Neural cell (in vitro differentiated cells): ENCODE results near the gene SPDYE4. TPM values are rescaled to one million over a fixed set of nuclear protein-coding genes. Genes with fewer than 3 reads are reported as not detected.

ENCODE experiments used
- H2AFZ ChIP-seq: fragments of 200-600, 300-800 bp; sonication (generic), shearing (Covaris generic); 2 replicates; pipeline ENCODE4 v1.6.0; 2014; ENCODE audit warnings: low read depth, mild to moderate bottlenecking, antibody characterized with exemption, low read length, moderate library complexity
- H3F3A ChIP-seq: fragments of 200-600 bp; shearing (Covaris generic); 2 replicates; pipeline ENCODE4 v1.6.1; 2016; ENCODE audit warnings: mild to moderate bottlenecking, moderate library complexity, mixed read lengths, antibody characterized with exemption, low read length; ENCODE audit not compliant: insufficient read depth, poor library complexity, severe bottlenecking
- H3K27ac ChIP-seq: fragments of 200-600, 300-800 bp; sonication (generic), shearing (Covaris generic); 2 replicates; pipeline ENCODE4 v1.5.1; 2014; ENCODE audit warnings: mild to moderate bottlenecking, low read length, moderate library complexity
- H3K27me3 ChIP-seq: fragments of 300-800, 200-600 bp; sonication (generic), shearing (Covaris generic); 2 replicates; pipeline ENCODE4 v1.6.0; 2014; ENCODE audit warnings: mild to moderate bottlenecking, low read depth, low read length, moderate library complexity; ENCODE audit not compliant: insufficient read depth
- H3K36me3 ChIP-seq: fragments of 300-800, 200-600 bp; sonication (generic), shearing (Covaris generic); 2 replicates; pipeline ENCODE4 v1.5.1; 2014; ENCODE audit warnings: mild to moderate bottlenecking, antibody characterized with exemption, low read length, moderate library complexity; ENCODE audit not compliant: insufficient read depth
- H3K4me2 ChIP-seq: fragments of 300-800, 200-600 bp; sonication (generic), shearing (Covaris generic); 2 replicates; pipeline ENCODE4 v1.6.0; 2014; ENCODE audit warnings: mild to moderate bottlenecking, low read length
- H3K4me3 ChIP-seq: fragments of 300-800, 200-600 bp; sonication (generic), shearing (Covaris generic); 2 replicates; pipeline ENCODE4 v1.5.1; 2014; ENCODE audit warnings: mild to moderate bottlenecking, low read length, moderate library complexity
- H3K79me2 ChIP-seq: fragments of 200-600 bp; shearing (Covaris generic); replicated peaks from 2 replicates; pipeline ENCODE4 v1.6.0; 2014; ENCODE audit warnings: mild to moderate bottlenecking, low read length, moderate library complexity; ENCODE audit not compliant: insufficient read depth
- H3K9ac ChIP-seq: fragments of 300-800, 200-600 bp; sonication (generic), shearing (Covaris generic); 2 replicates; pipeline ENCODE4 v1.6.1; 2016; ENCODE audit warnings: mild to moderate bottlenecking, low read length, mixed read lengths
- H3K9me2 ChIP-seq: fragments of 200-600 bp; shearing (Covaris generic); 2 replicates; pipeline ENCODE4 v1.6.1; 2016; ENCODE audit warnings: mild to moderate bottlenecking, low read length, mixed read lengths; ENCODE audit not compliant: insufficient read depth
- H3K9me3 ChIP-seq: fragments of 200-600, 300-800 bp; sonication (generic), shearing (Covaris generic); 2 replicates; pipeline ENCODE4 v1.6.1; 2016; ENCODE audit warnings: mild to moderate bottlenecking, mixed run types, low read length, moderate library complexity, mixed read lengths
- H4K20me1 ChIP-seq: fragments of 200-600 bp; shearing (Covaris generic); 2 replicates; pipeline ENCODE4 v1.6.1; 2016; ENCODE audit warnings: mild to moderate bottlenecking, mixed run types; ENCODE audit not compliant: insufficient read depth
- CTCF ChIP-seq: fragments of 450-650 bp; IDR thresholded peaks from 2 replicates; pipeline ENCODE4 v1.5.1; 2014; ENCODE audit warnings: antibody characterized with exemption, mild to moderate bottlenecking, moderate library complexity; ENCODE audit not compliant: poor library complexity, severe bottlenecking
- EP300 ChIP-seq: fragments of 450-650 bp; conservative IDR thresholded peaks from 2 replicates; pipeline ENCODE4 v1.6.1; 2014; ENCODE audit warnings: antibody characterized with exemption, mild to moderate bottlenecking, moderate library complexity; ENCODE audit not compliant: poor library complexity, severe bottlenecking
- EZH2 ChIP-seq: fragments of 200-600, 300-800 bp; shearing (Covaris generic), sonication (generic); IDR thresholded peaks from 2 replicates; pipeline ENCODE4 v1.6.1; 2014; ENCODE audit warnings: antibody characterized with exemption, low read length, borderline replicate concordance, mild to moderate bottlenecking; ENCODE audit not compliant: insufficient read depth, poor library complexity, severe bottlenecking
- MXI1 ChIP-seq: fragments of 450-650 bp; conservative IDR thresholded peaks from 2 replicates; pipeline ENCODE4 v1.6.1; 2014; ENCODE audit warnings: antibody characterized with exemption, mild to moderate bottlenecking; ENCODE audit not compliant: poor library complexity, severe bottlenecking
- POLR2AphosphoS5 ChIP-seq: IDR thresholded peaks from 2 replicates; pipeline ENCODE4 v1.6.1; 2012
- RAD21 ChIP-seq: fragments of 450-650 bp; conservative IDR thresholded peaks from 2 replicates; pipeline ENCODE4 v1.6.1; 2014; ENCODE audit warnings: antibody characterized with exemption, mild to moderate bottlenecking, moderate library complexity
- REST ChIP-seq: IDR thresholded peaks from 2 replicates; pipeline ENCODE4 v1.6.1; 2012; ENCODE audit warnings: borderline replicate concordance
- SMC3 ChIP-seq: fragments of 450-650 bp; conservative IDR thresholded peaks from 2 replicates; pipeline ENCODE4 v1.6.1; 2014; ENCODE audit warnings: antibody characterized with exemption, mild to moderate bottlenecking, moderate library complexity; ENCODE audit not compliant: poor library complexity
- TAF1 ChIP-seq: IDR thresholded peaks from 2 replicates; pipeline ENCODE4 v1.6.1; 2012; ENCODE audit warnings: low read depth
- polyA plus RNA-seq: library from polyadenylated mRNA; depleted of rRNA; stranded (reverse); fragments of >200 nt; gene quantifications from 2 replicates; pipeline ENCODE4 v1.2.3, GENCODE V29; 2014

Gene SPDYE4
- polyA plus RNA-seq, 1 donor from 2014 or later: not detected

DNA sequence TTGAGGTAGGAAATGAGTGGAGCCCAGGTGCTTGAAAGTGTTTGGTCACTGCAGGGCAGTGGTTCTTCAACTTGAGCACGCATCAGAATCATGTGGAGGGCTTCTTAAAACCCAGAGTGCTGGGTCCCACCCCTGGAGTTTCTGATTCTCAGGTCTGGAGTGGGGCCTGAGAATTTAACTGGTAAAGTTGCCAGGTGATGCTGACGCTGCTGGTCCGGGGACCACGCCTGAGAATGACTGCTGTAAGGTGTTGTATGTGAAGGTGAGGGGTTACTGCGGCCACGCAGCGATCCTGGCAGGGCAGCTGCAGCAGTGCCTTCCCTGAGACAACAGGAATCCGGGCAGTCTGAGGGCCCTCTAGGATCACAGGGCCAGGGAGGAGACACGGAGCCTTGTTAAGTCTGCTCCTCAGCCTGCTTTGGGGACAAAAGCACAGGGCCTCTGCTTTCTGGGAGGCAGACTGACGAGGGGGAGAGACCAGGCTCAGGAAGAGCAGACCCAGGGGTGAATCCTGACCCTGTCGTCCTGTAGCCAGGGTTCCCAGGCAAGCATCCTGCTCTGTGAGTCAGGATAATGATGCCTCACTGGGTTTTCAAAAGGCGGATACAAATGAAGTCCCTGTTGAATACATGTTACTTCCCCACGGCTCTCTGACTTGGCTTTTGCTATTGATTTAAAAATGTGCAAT is 30.0 kb downstream of the SPDYE4 start:
- H3K9ac ChIP-seq: no peak overlapping the region
- H2AFZ ChIP-seq: no peak overlapping the region
- H3K79me2 ChIP-seq: no peaks in the 10 kb centered on the region
- H4K20me1 ChIP-seq: no peaks in the 10 kb centered on the region
- no peaks in the 10 kb centered on the region for H3K9me3 ChIP-seq
- no peaks in the 10 kb centered on the region for H3F3A ChIP-seq
- no peak overlapping the region for H3K27ac ChIP-seq
- no peaks in the 10 kb centered on the region for H3K27me3 ChIP-seq
- H3K4me2 ChIP-seq: no peak overlapping the region
- H3K4me3 ChIP-seq: no peak overlapping the region
- no peaks in the 10 kb centered on the region for H3K36me3 ChIP-seq
- no peak for TF ChIP-seq CTCF
- no peak for TF ChIP-seq MXI1
- TF ChIP-seq POLR2AphosphoS5: no peak
- no peaks in the 10 kb centered on the region for H3K9me2 ChIP-seq

- Histone ChIP-seq H3K27me3 (no peaks in the 10 kb centered on the region), H3K9me3 (no peaks in the 10 kb centered on the region), H3F3A (no peaks in the 10 kb centered on the region), H3K4me3 (no peak overlapping the region), H4K20me1 (no peaks in the 10 kb centered on the region), H3K79me2 (no peaks in the 10 kb centered on the region), H3K9ac (no peak overlapping the region), H3K27ac (no peak overlapping the region), H3K9me2 (no peaks in the 10 kb centered on the region), H3K4me2 (no peak overlapping the region), H3K36me3 (no peaks in the 10 kb centered on the region), H2AFZ (no peak overlapping the region)
- no peak for TF ChIP-seq CTCF
- TF ChIP-seq EZH2: no peak
- TF ChIP-seq REST: no peak
- TF ChIP-seq SMC3: no peak
- TF ChIP-seq MXI1: no peak
- no peak for TF ChIP-seq EP300
- no peak for TF ChIP-seq POLR2AphosphoS5
- no peak for TF ChIP-seq RAD21
- no peak for TF ChIP-seq TAF1
Observed at GRCh38 chr17:8726941-8727555, 31.3 kb downstream of the SPDYE4 start.
